K562 (cell line): Measurements from ENCODE around the gene PLXND1. TPM values are rescaled to one million over a fixed set of nuclear protein-coding genes. Genes with fewer than 3 reads are reported as not detected.

Experiments used
- ATAC-seq: fragments of 200-7000 bp; cut with Tn5 transposase; 3 replicates; pipeline ENCODE4 v1.9.1; 2020; ENCODE audit warnings: moderate library complexity
- BruUV-seq: library from RNA; stranded (reverse); fragments of 400-500 nt; replicated peaks from 2 replicates; lab custom pipeline; 2021; lab: Mats Ljungman, UMichigan
- CTCF ChIA-PET: fragments of 300-600 bp; formaldehyde crosslinking; extraction: SDS; loops from one replicate; lab custom pipeline; 2021; ENCODE audit warnings: low intra/inter-chr PET ratio; lab: Yijun Ruan, JAX
- POLR2A ChIA-PET: fragments of 300-600, 350-650 bp; sonication (Branson Sonifier 250); formaldehyde crosslinking; extraction: SDS; loops from one replicate; lab custom pipeline; 2021; ENCODE audit warnings: antibody characterized with exemption, inconsistent platforms; lab: Yijun Ruan, JAX
- DNase-seq, 4 experiments: peaks; one replicate each; pipeline versions ENCODE4 v3.0.0 to v3.0.0-alpha.2; 2011 to 2018; ENCODE audit warnings: low spot score in 3 of 4, mixed read lengths in 3 of 4; ENCODE audit errors: extremely low read depth in 1 of 4
- FAIRE-seq: peaks from 2 replicates; lab custom pipeline; 2011; peaks lifted over from hg19 to GRCh38; lab: Jason Lieb, UNC
- H2AFZ ChIP-seq: 2 replicates; pipeline ENCODE4 v1.6.0; 2011; ENCODE audit warnings: low read depth, low read length, control low read depth, inconsistent platforms
- H3K27ac ChIP-seq: fragments of 200-600 bp; 3 replicates; pipeline ENCODE4 v1.8.0; 2011; ENCODE audit warnings: low read depth, mild to moderate bottlenecking, control low read depth, inconsistent platforms, low read length, moderate library complexity, mixed read lengths; ENCODE audit errors: extremely low read depth
- H3K27me3 ChIP-seq, 2 experiments: fragments of 300-600 bp in 1 of 2; 2 replicates in 1 of 2; 3 replicates in 1 of 2; pipeline versions ENCODE4 v1.6.0 to v1.8.0; 2011; ENCODE audit warnings: inconsistent platforms in 2 of 2, low read length in 2 of 2, mild to moderate bottlenecking in 1 of 2, mixed read lengths in 1 of 2, moderate library complexity in 1 of 2; ENCODE audit not compliant: control insufficient read depth in 2 of 2, insufficient read depth in 2 of 2
- H3K36me3 ChIP-seq: fragments of 300-600 bp; 3 replicates; pipeline ENCODE4 v1.8.0; 2011; ENCODE audit warnings: mild to moderate bottlenecking, low read length, inconsistent platforms; ENCODE audit not compliant: control insufficient read depth, insufficient read depth
- H3K4me1 ChIP-seq, 2 experiments: fragments of 200-600 bp in 1 of 2; replicated peaks in 1 of 2; 2 replicates in 1 of 2; 3 replicates in 1 of 2; pipeline versions ENCODE4 v1.5.1 to v1.8.0; 2011; ENCODE audit warnings: inconsistent platforms in 2 of 2, low read length in 2 of 2, mild to moderate bottlenecking in 1 of 2, mixed read lengths in 1 of 2, moderate library complexity in 1 of 2; ENCODE audit not compliant: control insufficient read depth in 2 of 2, insufficient read depth in 2 of 2
- H3K4me2 ChIP-seq: 2 replicates; pipeline ENCODE4 v1.6.1; 2011; ENCODE audit warnings: low read length, control low read depth, inconsistent platforms, mixed read lengths; ENCODE audit not compliant: insufficient read depth
- H3K4me3 ChIP-seq: fragments of 200-600 bp; sonication (generic), shearing (Covaris generic); 2 replicates; pipeline ENCODE4 v1.5.1; 2016; ENCODE audit warnings: control low read depth, inconsistent platforms
- H3K79me2 ChIP-seq: fragments of 200-600 bp; 3 replicates; pipeline ENCODE4 v1.8.0; 2011; ENCODE audit warnings: low read length, inconsistent platforms; ENCODE audit not compliant: control insufficient read depth, insufficient read depth
- H3K9ac ChIP-seq, 2 experiments: 2 replicates each; pipeline versions ENCODE4 v1.6.0 to v1.6.1; 2011; ENCODE audit warnings: low read depth in 2 of 2, low read length in 2 of 2, control low read depth in 1 of 2, inconsistent platforms in 1 of 2, mild to moderate bottlenecking in 1 of 2, mixed read lengths in 1 of 2; ENCODE audit not compliant: insufficient read depth in 1 of 2
- H3K9me1 ChIP-seq: one replicate; pipeline ENCODE4 v1.6.0; 2011; ENCODE audit warnings: inconsistent platforms, mild to moderate bottlenecking, low read length, moderate library complexity; ENCODE audit not compliant: control insufficient read depth, insufficient read depth
- H3K9me3 ChIP-seq: replicated peaks from 2 replicates; pipeline ENCODE4 v1.5.1; 2011; ENCODE audit warnings: low read depth, low read length, inconsistent platforms; ENCODE audit not compliant: control insufficient read depth, insufficient read depth
- H4K20me1 ChIP-seq: replicated peaks from 2 replicates; pipeline ENCODE4 v1.6.1; 2011; ENCODE audit warnings: low read length, inconsistent platforms, mixed read lengths; ENCODE audit not compliant: control insufficient read depth, insufficient read depth
- CAMTA2 ChIP-seq: fragments of 250-450 bp; sonication (Bioruptor Pico); conservative IDR thresholded peaks from 2 replicates; pipeline ENCODE4 v1.5.1; 2022
- NR2C2 ChIP-seq, 2 experiments: fragments of 200-800 bp in 1 of 2; sonication (Bioruptor generic) in 1 of 2; sonication (generic) in 1 of 2; formaldehyde crosslinking in 1 of 2; IDR thresholded peaks; 2 replicates each; pipeline versions ENCODE4 v1.6.1 to v1.8.0; 2016 to 2022; ENCODE audit warnings: mild to moderate bottlenecking in 1 of 2, missing compliant biosample characterization in 1 of 2, missing genetic modification characterization in 1 of 2, missing genetic modification reagents in 1 of 2
- NUFIP1 ChIP-seq: fragments of 450-650 bp; IDR thresholded peaks from 2 replicates; pipeline ENCODE4 v1.6.1; 2018; ENCODE audit not compliant: partially characterized antibody
- SAP30 ChIP-seq: fragments of 200-600 bp; sonication (generic); IDR thresholded peaks from 2 replicates; pipeline ENCODE4 v1.6.1; 2012; ENCODE audit warnings: borderline replicate concordance, low read depth, mild to moderate bottlenecking, moderate library complexity, low read length, control low read depth, inconsistent platforms; ENCODE audit not compliant: insufficient read depth, poor library complexity, severe bottlenecking
- USF2 ChIP-seq: sonication (generic); formaldehyde crosslinking; IDR thresholded peaks from 2 replicates; pipeline ENCODE4 v1.5.0; 2020; ENCODE audit warnings: missing genetic modification reagents
- YBX1 ChIP-seq: fragments of 450-650 bp; IDR thresholded peaks from 2 replicates; pipeline ENCODE4 v1.7.1; 2016; ENCODE audit warnings: mild to moderate bottlenecking
- WGBS: fragments of 100-300 bp; shearing (Covaris generic); methylation state at CpG from one replicate; pipeline ENCODE4 v1.1.6; 2016; ENCODE audit warnings: low coverage, mixed read lengths; ENCODE audit not compliant: insufficient coverage; ENCODE audit errors: missing lambda C conversion rate; 5-methylcytosine and 5-hydroxymethylcytosine counted together
- in situ Hi-C: fragments of 300-500 bp; cut with MboI; formaldehyde crosslinking; loops from 4 replicates; pipeline ENCODE4 v1.15.0; 2018; ENCODE audit warnings: inconsistent platforms, mixed read lengths
- intact Hi-C: fragments of 100-400 bp; cut with micrococcal nuclease; formaldehyde crosslinking; loops from 2 replicates; pipeline ENCODE4 v1.14.2; 2022
- polyA plus RNA-seq, 8 experiments: library from polyadenylated mRNA; depleted of rRNA in 4 of 8; stranded (reverse) in 5 of 8; unstranded in 3 of 8; fragments of >200 nt; fragmentation: Nextera tagmentation in 2 of 8; fragmentation: Illumina TruSeq in 1 of 8; extraction: Ambion mirVana in 2 of 8; extraction: Trizol in 1 of 8; gene quantifications; 2 replicates each; pipeline versions ENCODE4 v1.2.1 to v1.2.3, GENCODE V29; 2011 to 2014; ENCODE audit warnings: inconsistent platforms in 1 of 8, missing spikeins in 1 of 8
- total RNA-seq, 7 experiments: library from RNA; depleted of rRNA in 6 of 7; stranded (reverse); fragments of >200 nt in 6 of 7; fragmentation: Illumina TruSeq in 2 of 7; extraction: Trizol in 2 of 7; gene quantifications; 2 replicates each; pipeline versions ENCODE4 v1.2.1 to v1.2.3, GENCODE V29; 2011 to 2021; ENCODE audit warnings: low replicate concordance in 1 of 7

PLXND1 gene
- total and polyA plus RNA-seq, 9 of the 15 experiments (the other 6 are each of a cell fraction or from before 2014, with no cell fraction given): 0.34 to 28.8 (median 14.0) TPM

GRCh38 chr3:129576514-129577352 lies 29.7 kb downstream of the PLXND1 start:
- no peak for DNase-seq
- Histone ChIP-seq H3K27ac (no peak overlapping the region), H3K9me1 (no peaks in the 10 kb centered on the region), H3K79me2 (no peaks in the 10 kb centered on the region), H3K4me3 (no peak overlapping the region), H3K4me2 (no peak overlapping the region), H3K4me1 (peaks cover 9 to 37% of the 10 kb centered on the region in 2 experiments; a peak in 4 of 5 replicates), H4K20me1 (no peaks in the 10 kb centered on the region), H3K36me3 (peaks cover 2% of the 10 kb centered on the region; the same call in 1 of the 3 replicates), H3K9me3 (no peaks in the 10 kb centered on the region), H3K27me3 (no peaks in the 10 kb centered on the region), H3K9ac (no peak overlapping the region; a peak in 1 of 4 replicates), H2AFZ (no peak overlapping the region)
- intact Hi-C loops: no loop called here
- WGBS: 90% methylated on average over 8 of the region's 18 CpGs
- ChIA-PET POLR2A (interaction anchor here (0.8 to 1.7 kb wide), 2 partner anchors 11 to 26 kb away, joined by 3 to 4 read pairs; no protein-coding TSS in a partner anchor), CTCF (no interaction called here)
- TF ChIP-seq NR2C2 (CRISPR knock-in tag; IDR thresholded peaks at IDR 0.05) (no peak), NR2C2 (tag; IDR thresholded peaks at IDR 0.05) (no peak), YBX1 (no peak), CAMTA2 (CRISPR knock-in tag) (no peak), SAP30 (no peak), NUFIP1 (no peak), USF2 (CRISPR knock-in tag) (no peak)
- FAIRE-seq: no peak
- ATAC-seq: no peak
- in situ Hi-C loops: no loop called here
- BruUV-seq: no TSS peak
